Heart right ventricle (tissue), 16 donors: Measurements from ENCODE around the gene RCBTB2. TPM values are rescaled to one million over a fixed set of nuclear protein-coding genes. Genes with fewer than 3 reads are reported as not detected.

Experiments
- ATAC-seq, 8 donors: fragments of 200-7000 bp; cut with Tn5 transposase; one replicate each; pipeline ENCODE4 v1.9.1; 2020; ENCODE audit warnings: mild to moderate bottlenecking in 8 of 8, moderate library complexity in 8 of 8, moderate number of reproducible peaks in 1 of 8
- DNase-seq, 2 donors: peaks; one replicate each; pipeline ENCODE4 v3.0.0-alpha.2; 2020
- H3K27ac ChIP-seq, 10 donors: fragments of 200-600 bp; sonication (generic) in 2 of 10; one replicate each; pipeline versions ENCODE4 v1.5.0 to v1.8.0; 2020 to 2022; ENCODE audit warnings: mild to moderate bottlenecking in 3 of 10
- H3K27me3 ChIP-seq, 7 donors: fragments of 200-600 bp; one replicate each; pipeline ENCODE4 v1.8.0; 2021 to 2022; ENCODE audit warnings: mild to moderate bottlenecking in 2 of 7
- H3K36me3 ChIP-seq, 9 donors: fragments of 200-600 bp; sonication (generic) in 1 of 9; one replicate each; pipeline versions ENCODE4 v1.5.0 to v1.8.0; 2020 to 2022; ENCODE audit warnings: mild to moderate bottlenecking in 2 of 9
- H3K4me1 ChIP-seq, 9 donors: fragments of 200-600 bp; sonication (generic) in 1 of 9; one replicate each; pipeline versions ENCODE4 v1.5.0 to v1.8.0; 2020 to 2022; ENCODE audit warnings: mild to moderate bottlenecking in 4 of 9
- H3K4me3 ChIP-seq, 10 donors: fragments of 200-600 bp; sonication (generic) in 2 of 10; one replicate each; pipeline versions ENCODE4 v1.5.0 to v1.8.0; 2020 to 2022; ENCODE audit warnings: mild to moderate bottlenecking in 7 of 10, moderate library complexity in 2 of 10
- H3K9me3 ChIP-seq, 11 donors: fragments of 200-600 bp in 10 of 11; sonication (generic) in 2 of 11; one replicate each; pipeline versions ENCODE4 v1.5.0 to v1.8.0; 2013 to 2022; ENCODE audit warnings: mild to moderate bottlenecking in 2 of 11, control low read depth in 1 of 11, moderate library complexity in 1 of 11
- WGBS, 2 donors: extraction: QIAGEN DNeasy Blood & Tissue Kit; methylation state at CpG; one replicate each; pipeline ENCODE4 v1.1.7; 2013; ENCODE audit warnings: inconsistent platforms in 1 of 2; 5-methylcytosine and 5-hydroxymethylcytosine counted together
- intact Hi-C, 10 donors: fragments of 100-400 bp; cut with DNase I; formaldehyde crosslinking; loops; one replicate each; pipeline versions ENCODE4 v1.11.1 to v1.14.2; 2022
- polyA plus RNA-seq, 2 donors: library from polyadenylated mRNA; stranded (reverse); fragments of 200-250 nt; gene quantifications; one replicate each; pipeline ENCODE4 v1.2.3, GENCODE V29; 2013
- total RNA-seq, 10 donors: library from RNA; stranded (reverse); fragmentation: NEBNext Ultra II Directional in 3 of 10; extraction: Animal tissue kit (Norgen Biotek cat#: 25700) in 3 of 10; gene quantifications; one replicate each; pipeline versions ENCODE4 v1.2.1 to v1.2.4, GENCODE V29; 2021 to 2023
- TF ChIP-seq, protein P1 (sequence below), 9 donors: fragments of 200-600 bp; sonication (generic) in 2 of 9; IDR thresholded peaks; one replicate each; pipeline versions ENCODE4 v1.5.0 to v1.8.0; 2021 to 2022; ENCODE audit warnings: antibody characterized with exemption in 9 of 9, mild to moderate bottlenecking in 5 of 9, moderate library complexity in 1 of 9
- donor health status: Arrhythmogenic right ventricular cardiomyopathy.
- donor health status: ischemic (EF 13 %, LVEDD 7.1; RV severe dilation, severe dysfunction).
- donor health status: healthy with polysubstance abuse.
- donor health status: DM: no; HTN: yes; CAD: no.
- donor health status: DM: no; HTN: no; CAD: no.
- donor health status: ischemic (EF 25% LVEDD 6.9; RV normal size, moderate dysfunction).
- donor health status: ischemic (EF 25% LVEDD 5.7; RV mildly dilated, moderate dysfunction).
- donor health status: healthy.
- donor health status: DM: yes; HTN: yes; CAD: no.
- donor health status: Ischemic cardiomyopathy.
- donor health status: ischemic (EF 35%, LVEDD 5.7; RV mildly dilated, moderate dysfunction).
- donor health status: nonischemic (EF 11% LVEDD 7.7; RV severe dilation, severe dysfunction).
- donor health status: DM: yes; HTN: yes; CAD: no.
- donor health status: PGD.
- donor health status: ischemic (EF 29% LVEDD 5.4; RV normal size, mild dysfunction).
- donor health status: nonischemic (EF 23%, LVEDD 6.1; RV moderate dilation, normal function).

Gene RCBTB2
- total and polyA plus RNA-seq, 12 donors, result 4.9 to 22.9 (median 12.2) TPM

DNA sequence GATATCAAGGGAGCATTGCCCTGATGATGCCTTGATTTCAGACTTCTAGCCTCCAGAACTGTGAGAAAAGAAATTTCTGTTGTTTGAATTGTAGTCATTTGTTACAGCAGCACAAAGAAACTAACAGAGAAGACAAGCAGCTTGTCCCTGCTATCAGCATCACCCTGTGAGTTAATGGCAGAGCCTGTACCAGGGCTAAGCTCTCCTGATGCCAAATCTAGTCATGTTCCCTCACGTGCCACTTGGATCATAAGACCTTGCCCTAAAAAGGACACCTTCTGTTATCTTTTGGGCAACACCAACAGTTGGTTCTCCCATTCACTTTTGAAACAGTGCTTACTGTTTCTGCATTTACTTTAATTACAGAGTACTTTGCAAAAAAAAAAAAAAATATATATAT is 14.8 kb downstream of the RCBTB2 start:
- Histone ChIP-seq H3K27ac (peak overlapping the region in 1 of 10 donors; percentile 9), H3K36me3 (peaks cover 0 to 51% (median 9%) of the 10 kb centered on the region in 9 donors), H3K9me3 (no peaks in the 10 kb centered on the region), H3K27me3 (no peaks in the 10 kb centered on the region), H3K4me3 (no peak overlapping the region), H3K4me1 (peaks cover 0 to 18% (median 0%) of the 10 kb centered on the region in 9 donors)
- ATAC-seq (peak in 2 of 8 donors; percentile 53 to 78), DNase-seq (no peak)
- TF ChIP-seq, protein P1, sequence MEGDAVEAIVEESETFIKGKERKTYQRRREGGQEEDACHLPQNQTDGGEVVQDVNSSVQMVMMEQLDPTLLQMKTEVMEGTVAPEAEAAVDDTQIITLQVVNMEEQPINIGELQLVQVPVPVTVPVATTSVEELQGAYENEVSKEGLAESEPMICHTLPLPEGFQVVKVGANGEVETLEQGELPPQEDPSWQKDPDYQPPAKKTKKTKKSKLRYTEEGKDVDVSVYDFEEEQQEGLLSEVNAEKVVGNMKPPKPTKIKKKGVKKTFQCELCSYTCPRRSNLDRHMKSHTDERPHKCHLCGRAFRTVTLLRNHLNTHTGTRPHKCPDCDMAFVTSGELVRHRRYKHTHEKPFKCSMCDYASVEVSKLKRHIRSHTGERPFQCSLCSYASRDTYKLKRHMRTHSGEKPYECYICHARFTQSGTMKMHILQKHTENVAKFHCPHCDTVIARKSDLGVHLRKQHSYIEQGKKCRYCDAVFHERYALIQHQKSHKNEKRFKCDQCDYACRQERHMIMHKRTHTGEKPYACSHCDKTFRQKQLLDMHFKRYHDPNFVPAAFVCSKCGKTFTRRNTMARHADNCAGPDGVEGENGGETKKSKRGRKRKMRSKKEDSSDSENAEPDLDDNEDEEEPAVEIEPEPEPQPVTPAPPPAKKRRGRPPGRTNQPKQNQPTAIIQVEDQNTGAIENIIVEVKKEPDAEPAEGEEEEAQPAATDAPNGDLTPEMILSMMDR (IDR thresholded peaks at IDR 0.05), result no peak
- 42 to 67% methylated on average over 1 of the region's 1 CpG for WGBS, 2 donors
- intact Hi-C loops, result no loop called here

DNA sequence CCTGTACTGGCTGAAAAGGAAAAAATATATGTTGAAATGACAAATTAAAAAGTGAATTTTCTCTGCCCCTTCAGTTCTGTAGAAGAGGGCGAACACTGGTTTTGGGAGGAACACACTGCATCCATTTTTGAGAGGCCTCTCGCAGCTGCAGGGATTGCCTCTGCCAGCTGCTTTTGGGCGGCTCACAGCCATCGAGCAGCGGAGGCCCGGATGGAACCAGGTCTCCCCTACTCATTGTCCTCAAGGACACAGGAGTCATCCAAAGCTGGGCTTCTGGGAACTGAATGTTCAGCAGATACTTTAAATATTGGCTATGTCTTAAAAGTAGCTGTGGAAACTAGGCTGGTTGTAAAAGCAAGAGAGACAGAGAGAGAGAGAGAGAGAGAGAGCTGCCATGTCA is 17.1 kb downstream of the RCBTB2 start:
- peak in 2 of 8 donors; percentile 29 to 79 for ATAC-seq
- intact Hi-C loops, result no loop called here
- 74 to 76% methylated on average over 6 of the region's 6 CpGs for WGBS, 2 donors
- H3K27me3 ChIP-seq, result no peaks in the 10 kb centered on the region
- no peak for DNase-seq
- no peak overlapping the region for H3K4me3 ChIP-seq
- no peaks in the 10 kb centered on the region for H3K9me3 ChIP-seq
- peaks cover 0 to 57% (median 4%) of the 10 kb centered on the region in 9 donors for H3K36me3 ChIP-seq
- H3K4me1 ChIP-seq, result peaks cover 0 to 23% (median 12%) of the 10 kb centered on the region in 9 donors
- peak overlapping the region in 2 of 10 donors; percentile 29 to 32 for H3K27ac ChIP-seq
- TF ChIP-seq, protein P1 (IDR thresholded peaks at IDR 0.05), result no peak

DNA sequence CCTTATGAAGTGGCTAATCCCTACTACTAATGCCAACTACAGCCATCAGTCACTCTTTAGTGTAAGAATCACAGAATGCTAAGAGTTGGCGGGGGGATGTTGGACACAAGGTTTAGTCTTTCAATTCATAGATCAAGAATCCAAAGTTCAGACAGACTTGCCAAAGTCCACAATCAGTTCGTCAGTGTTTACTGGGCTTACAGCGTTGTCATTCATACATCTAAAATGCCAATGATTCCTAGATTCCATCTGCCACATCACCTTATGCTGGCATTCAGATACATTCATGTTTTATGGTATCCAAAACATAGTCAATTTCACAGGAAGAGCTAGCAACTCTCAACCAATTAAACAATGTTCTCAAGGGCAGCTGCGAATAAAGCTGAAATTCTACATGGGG is 18.1 kb downstream of the RCBTB2 start:
- whole genome bisulfite sequencing, 2 donors, result 92 to 94% methylated on average over 4 of the region's 4 CpGs
- no peaks in the 10 kb centered on the region for H3K27me3 ChIP-seq
- peaks cover 0 to 60% (median 0%) of the 10 kb centered on the region in 9 donors for H3K36me3 ChIP-seq
- peaks cover 0 to 31% (median 20%) of the 10 kb centered on the region in 9 donors for H3K4me1 ChIP-seq
- ATAC-seq (no peak), DNase-seq (no peak)
- no peaks in the 10 kb centered on the region for H3K9me3 ChIP-seq
- H3K27ac ChIP-seq, result no peak overlapping the region
- TF ChIP-seq, protein P1 (IDR thresholded peaks at IDR 0.05), result no peak
- intact Hi-C loops, result no loop called here
- no peak overlapping the region for H3K4me3 ChIP-seq

DNA sequence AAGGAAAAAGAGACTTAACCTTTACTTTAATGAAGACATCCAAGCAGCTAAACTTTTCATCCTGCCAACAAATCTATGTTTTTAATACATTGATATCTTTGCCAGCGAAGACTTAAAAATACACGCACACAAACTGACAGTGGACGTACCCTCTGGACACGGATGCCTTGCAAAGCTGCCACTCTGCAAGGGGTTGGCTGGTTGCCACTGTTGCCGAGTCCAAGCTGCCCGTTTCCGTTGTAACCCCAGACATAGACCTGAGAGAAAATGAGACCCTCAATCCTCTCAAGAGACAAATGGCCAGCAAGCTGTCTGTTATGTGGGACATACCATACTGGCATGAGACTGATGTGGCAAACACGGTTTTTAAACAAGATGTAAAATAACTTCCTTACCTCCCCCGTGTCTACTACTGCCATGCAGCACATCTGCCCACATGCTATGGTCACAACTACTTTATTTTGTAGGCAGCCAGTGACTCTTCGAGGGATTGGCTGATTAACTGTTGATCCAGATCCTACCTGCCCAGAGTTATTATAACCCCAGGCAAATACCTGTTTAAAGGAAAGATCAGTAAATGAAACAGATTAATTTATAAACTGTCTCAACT is 21.2 kb downstream of the RCBTB2 start:
- peak overlapping the region in 3 of 10 donors; percentile 8 to 31 (median 19) for H3K27ac ChIP-seq
- H3K9me3 ChIP-seq, result no peaks in the 10 kb centered on the region
- peaks cover 0 to 51% (median 0%) of the 10 kb centered on the region in 9 donors for H3K36me3 ChIP-seq
- no peaks in the 10 kb centered on the region for H3K27me3 ChIP-seq
- 46 to 47% methylated on average over 10 of the region's 10 CpGs for WGBS, 2 donors
- H3K4me1 ChIP-seq, result peaks cover 0 to 49% (median 34%) of the 10 kb centered on the region in 9 donors
- TF ChIP-seq, protein P1 (IDR thresholded peaks at IDR 0.05), result no peak
- ATAC-seq (peak in 2 of 8 donors; percentile 55 to 57), DNase-seq (peak in 1 of 2 donors; percentile 40)
- intact Hi-C loops, result no loop called here
- peak overlapping the region in 7 of 10 donors; percentile 3 to 32 (median 24) for H3K4me3 ChIP-seq
